MM.1S (cell line): ENCODE data around the gene RTF1.

ENCODE experiments used
- EZH2 ChIP-seq: fragments of 300-600 bp; sonication (generic); optimal IDR thresholded peaks from 2 replicates; pipeline ENCODE3; 2017; ENCODE audit warnings: low read depth, mild to moderate bottlenecking, antibody characterized with exemption, low read length, mixed read lengths
- TF ChIP-seq, protein P1 (sequence below): fragments of 300-600 bp; sonication (generic); IDR thresholded peaks from 2 replicates; pipeline ENCODE4 v1.5.1; 2016; ENCODE audit warnings: antibody characterized with exemption, low read length, mixed read lengths

DNA sequence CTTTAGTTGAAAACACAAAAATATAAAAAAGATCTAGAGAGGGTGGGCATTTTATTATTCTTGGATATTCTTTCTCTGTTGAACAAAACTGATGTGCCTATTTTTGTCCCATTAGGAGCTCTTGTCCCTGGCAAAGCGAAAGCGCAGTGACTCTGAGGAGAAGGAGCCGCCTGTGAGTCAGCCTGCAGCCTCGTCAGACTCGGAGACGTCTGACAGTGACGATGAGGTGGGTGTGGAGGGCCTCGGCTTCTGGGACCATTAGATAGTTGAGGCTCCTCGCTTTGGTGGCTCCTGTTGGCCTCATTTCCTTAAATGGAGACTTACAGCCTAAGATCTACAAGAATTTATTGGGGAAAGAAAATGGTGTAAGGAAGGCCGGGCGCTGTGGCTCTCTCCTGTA lies 21.3 kb downstream of the RTF1 start:
- TF ChIP-seq EZH2: no peak
- TF ChIP-seq, protein P1, sequence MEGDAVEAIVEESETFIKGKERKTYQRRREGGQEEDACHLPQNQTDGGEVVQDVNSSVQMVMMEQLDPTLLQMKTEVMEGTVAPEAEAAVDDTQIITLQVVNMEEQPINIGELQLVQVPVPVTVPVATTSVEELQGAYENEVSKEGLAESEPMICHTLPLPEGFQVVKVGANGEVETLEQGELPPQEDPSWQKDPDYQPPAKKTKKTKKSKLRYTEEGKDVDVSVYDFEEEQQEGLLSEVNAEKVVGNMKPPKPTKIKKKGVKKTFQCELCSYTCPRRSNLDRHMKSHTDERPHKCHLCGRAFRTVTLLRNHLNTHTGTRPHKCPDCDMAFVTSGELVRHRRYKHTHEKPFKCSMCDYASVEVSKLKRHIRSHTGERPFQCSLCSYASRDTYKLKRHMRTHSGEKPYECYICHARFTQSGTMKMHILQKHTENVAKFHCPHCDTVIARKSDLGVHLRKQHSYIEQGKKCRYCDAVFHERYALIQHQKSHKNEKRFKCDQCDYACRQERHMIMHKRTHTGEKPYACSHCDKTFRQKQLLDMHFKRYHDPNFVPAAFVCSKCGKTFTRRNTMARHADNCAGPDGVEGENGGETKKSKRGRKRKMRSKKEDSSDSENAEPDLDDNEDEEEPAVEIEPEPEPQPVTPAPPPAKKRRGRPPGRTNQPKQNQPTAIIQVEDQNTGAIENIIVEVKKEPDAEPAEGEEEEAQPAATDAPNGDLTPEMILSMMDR: no peak
